SK-N-DZ (cell line): ENCODE results near the gene TENM3.

Experiments used
- DNase-seq: peaks from one replicate; pipeline ENCODE4 v3.0.0-alpha.2; 2015; ENCODE audit warnings: low spot score

The TENM3 gene

DNA sequence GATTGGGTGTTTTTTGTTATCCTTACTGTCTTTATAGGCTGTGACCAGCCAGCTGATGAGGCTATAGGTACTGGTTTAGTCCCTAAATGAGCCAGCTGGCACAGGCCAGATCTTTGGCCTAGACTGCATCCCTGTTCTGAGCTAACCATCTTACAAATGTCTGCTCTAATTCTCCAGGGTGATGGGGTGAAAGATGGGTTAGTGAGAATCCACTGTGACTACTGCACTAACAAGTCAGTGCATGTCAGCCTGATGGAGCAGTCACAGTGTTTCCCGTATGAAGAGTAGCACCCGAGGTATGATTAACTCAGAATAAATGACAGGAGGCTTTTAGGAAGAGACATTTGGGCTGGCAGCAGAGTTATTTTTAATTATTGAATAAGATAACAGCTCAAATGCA lies 493.0 kb downstream of the TENM3 start:
- DNase-seq, result no peak

DNA sequence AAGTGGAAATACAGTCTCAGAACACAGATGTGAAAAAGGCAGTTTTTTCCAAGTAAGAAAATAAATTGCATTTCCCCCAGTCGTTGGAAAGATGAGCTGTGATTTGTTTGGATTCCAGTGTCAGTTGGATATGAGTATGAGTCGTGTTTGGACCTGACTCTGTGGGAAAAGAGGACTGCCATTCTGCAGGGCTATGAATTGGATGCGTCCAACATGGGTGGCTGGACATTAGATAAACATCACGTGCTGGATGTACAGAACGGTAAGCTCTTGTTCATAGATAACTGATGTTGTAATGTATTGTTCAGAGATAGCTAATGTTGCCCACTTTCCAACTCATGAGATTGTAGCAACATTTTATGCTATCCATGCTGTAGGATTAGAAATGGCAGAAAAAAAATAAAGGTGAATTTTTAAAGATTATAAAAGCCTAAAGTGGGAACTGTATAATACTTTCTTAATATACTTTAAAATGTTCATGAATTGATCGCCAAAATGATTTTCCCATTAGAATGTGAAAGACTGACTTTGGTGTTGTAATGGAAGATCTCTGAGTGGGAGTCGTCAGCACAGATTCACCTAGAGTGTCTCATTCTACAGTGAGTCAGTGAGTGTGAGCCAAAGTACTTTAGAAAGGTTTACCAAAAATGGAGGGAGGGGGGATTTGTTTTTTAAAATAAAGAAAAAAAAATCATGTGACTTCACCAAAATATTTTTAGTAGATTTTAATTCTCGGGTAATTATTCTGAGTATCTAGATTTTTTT lies 495.3 kb downstream of the TENM3 start:
- no peak for DNase-seq

DNA sequence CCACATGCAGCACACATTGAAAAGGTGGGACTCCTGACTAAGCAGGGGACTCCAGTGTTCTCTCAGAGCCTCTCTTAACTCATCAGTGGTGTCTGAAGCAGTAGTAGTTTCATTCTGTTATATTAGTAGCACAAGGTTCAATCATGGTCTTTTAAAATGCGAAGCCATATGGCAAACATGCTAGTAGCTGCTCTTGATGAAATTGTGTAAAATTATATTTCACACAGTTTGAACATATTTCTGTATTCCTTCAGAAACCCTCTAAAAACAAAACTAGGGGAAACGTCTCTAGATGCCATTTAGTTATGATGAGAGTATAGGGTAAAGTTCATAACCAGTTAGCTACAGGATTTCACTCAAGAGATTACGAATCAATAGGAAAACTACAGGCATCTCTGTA lies 497.1 kb downstream of the TENM3 start:
- DNase-seq, result no peak

DNA sequence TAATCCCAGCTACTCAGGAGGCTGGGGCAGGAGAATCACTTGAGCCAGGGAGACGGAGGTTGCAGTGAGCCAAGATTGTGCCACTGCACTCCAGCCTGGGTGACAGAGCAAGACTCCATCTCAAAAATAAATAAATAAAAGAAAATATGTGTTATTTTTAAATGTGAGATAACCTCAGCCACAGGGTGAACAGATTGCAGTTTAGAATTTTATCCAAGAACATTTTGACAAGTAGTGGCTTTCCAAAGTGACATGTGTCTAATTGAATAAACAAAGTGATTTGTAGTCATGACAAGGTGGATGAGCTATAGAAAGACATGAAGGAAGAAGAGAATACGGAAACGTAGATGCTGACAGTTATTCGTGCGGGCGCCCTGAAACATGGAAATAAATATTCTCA lies 497.9 kb downstream of the TENM3 start:
- DNase-seq, result no peak

DNA sequence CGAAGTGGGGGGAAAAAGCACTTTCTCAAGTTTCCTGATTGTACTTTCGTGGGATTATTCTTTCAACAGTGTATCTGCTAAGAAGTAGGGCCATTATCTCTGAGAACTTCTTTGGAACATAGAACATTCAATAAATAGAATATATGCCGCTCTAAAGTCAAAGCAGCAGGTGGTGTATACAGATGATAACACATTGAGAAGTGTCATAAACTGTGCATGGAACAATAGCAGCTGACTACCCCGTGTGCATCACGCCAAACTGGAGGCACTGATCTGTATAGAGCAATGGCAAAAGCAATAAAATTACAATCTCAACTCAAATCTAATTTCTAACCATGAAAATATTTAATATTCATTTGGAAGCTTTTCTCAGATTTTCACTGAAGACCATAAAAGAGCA lies 498.7 kb downstream of the TENM3 start:
- DNase-seq, result no peak

DNA sequence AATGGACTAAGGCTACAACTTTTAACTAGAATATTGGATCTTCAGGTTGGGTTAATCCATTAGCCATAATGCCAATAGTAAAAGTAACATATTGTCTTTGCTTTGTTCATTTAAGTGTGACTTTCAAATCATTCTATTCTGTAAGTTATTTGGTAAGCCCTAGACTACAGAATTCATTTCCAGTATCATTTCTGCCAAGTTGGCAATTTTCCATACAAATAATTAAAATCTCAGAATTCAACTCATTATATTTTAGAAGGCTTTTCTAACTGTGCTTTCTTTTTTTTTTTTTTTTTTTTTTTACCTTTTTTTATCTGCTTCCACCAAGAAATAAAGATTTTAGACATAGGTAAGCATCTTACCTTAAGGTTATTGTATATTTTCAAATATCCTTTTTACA lies 500.6 kb downstream of the TENM3 start:
- no peak for DNase-seq

DNA sequence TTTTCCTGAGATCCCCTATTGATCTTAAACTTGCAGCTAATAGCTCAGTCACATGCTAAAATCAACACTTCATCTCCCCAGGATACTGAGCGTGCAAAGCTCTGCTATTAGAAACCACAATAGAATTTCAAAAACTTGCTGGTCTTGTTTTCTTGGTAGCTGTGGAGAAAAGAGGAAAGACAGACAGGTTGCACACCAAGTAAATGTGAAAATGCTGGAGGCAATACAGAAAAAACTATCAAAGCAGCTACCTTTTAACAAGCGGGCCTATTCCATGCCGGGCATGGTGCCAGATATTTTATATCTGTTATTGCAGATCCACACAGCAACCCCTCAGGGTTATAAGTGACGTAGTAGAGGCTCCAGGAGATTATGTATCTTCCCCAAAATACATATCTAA lies 502.0 kb downstream of the TENM3 start:
- no peak for DNase-seq

DNA sequence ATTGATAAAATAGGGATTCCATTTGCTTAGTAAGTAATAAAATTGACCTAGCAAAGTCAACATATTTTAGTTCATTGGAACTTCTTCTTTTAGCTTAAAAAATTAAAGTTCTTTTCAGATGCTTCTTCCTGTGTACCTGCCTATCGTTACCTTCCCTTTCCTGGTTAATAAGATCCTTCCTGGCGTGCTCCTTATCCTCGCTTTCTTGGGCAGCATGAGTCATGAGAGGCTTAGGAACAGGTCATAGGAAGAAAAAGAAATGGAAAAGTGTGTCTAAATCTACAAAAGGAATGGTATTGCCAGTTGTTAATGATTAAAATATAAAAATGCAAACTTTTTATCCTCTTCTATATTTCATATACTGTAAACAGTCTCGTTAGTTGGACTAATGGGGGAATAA lies 503.7 kb downstream of the TENM3 start:
- no peak for DNase-seq

DNA sequence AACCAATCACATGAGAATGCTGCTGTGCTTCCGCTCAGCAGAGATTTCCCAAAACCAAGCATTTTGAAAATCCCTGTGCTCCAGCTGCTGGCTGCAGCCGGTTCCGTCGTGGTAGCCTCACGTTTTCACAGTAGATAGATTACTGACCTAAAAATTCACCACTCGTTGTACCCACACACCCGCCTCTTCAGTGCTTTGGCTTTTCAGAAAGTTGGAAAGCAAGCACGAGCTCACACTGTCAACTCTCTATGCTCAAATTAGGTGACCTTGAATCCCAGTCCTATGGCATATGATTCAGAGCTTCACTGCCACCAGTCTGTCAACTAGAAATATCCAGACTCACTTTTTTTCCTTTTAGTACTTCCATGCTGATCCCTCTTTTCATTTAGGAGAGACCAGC lies 505.1 kb downstream of the TENM3 start:
- no peak for DNase-seq

DNA sequence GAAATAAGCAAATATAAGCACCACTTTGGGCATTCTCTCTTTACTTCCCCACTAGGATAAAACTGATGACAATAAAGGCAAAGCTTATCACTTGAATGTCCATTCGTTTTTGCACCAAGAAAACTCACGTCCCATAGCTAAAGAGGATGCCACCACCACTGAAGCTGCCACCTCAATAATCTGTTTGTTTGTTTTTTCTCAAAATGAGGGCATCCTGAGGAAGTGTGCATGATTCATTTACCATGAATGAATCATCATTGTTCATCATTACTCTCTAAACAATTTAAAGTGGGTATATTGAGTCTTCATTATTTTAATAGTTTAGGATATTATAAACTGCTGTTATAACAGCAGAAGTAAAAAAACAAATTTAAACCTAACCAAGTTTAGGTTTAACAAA lies 505.7 kb downstream of the TENM3 start:
- DNase-seq, result no peak

DNA sequence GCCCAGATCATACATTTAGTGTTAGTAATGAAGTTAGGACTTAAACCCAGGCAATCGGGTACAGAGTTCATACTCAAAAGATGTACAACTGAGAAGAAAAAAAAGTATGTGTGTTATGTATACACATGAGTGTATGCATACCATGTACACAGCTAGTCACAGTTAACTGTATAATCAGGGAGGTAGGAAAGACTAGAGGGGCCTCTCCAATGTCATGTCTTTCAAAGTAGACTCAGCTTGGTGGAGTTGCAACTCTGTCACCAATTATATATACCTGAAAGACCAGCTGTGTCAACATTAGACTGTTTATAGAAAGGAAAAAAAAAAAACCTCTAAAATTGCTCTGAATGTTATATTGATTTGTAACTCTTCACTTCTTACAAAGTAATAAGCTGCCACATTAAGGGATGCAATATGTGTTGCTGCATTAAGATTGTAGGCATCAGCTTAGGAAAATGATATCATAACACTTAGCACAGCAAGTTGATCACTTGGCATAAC lies 506.5 kb downstream of the TENM3 start:
- DNase-seq, result no peak

DNA sequence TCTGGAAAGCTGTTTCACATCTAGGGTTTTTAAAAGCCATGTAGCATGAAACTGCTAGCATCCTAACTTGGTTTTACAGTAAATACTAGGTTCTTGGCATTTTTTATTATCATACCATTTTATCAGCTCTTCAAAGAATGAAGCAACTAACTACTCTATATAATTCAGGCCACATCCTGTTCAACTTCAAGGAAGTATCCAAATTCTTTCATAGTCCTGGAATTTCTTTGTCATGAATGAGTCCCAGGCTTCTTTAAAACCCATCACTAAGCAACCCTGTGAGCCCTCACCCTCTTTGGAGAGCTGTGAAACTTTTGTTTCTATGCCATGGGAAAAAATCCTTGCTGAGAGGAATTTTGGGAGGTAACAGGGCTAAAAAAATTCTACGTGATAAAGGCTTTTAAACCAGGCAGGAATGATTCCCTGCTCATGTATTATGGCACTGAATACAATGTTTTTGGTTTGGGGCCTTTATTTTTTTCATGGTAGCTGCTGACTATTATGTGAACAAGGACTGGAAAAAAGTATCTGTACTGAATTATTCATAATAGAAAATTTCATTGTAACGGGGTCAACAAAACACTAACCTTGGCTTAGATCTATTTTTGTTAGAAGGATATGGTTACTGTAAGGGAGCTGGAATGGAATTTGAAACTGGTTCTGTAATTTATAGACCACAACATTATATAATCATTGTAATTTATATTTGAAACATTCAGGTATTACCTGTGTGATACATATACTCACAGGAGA lies 509.1 kb downstream of the TENM3 start:
- DNase-seq, result no peak

DNA sequence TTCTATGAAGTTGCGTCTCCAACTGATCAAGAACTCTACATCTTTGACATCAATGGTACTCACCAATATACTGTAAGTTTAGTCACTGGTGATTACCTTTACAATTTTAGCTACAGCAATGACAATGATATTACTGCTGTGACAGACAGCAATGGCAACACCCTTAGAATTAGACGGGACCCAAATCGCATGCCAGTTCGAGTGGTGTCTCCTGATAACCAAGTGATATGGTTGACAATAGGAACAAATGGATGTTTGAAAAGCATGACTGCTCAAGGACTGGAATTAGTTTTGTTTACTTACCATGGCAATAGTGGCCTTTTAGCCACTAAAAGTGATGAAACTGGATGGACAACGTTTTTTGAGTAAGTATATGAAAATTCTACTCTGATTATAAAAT lies 511.7 kb downstream of the TENM3 start:
- DNase-seq, result no peak

DNA sequence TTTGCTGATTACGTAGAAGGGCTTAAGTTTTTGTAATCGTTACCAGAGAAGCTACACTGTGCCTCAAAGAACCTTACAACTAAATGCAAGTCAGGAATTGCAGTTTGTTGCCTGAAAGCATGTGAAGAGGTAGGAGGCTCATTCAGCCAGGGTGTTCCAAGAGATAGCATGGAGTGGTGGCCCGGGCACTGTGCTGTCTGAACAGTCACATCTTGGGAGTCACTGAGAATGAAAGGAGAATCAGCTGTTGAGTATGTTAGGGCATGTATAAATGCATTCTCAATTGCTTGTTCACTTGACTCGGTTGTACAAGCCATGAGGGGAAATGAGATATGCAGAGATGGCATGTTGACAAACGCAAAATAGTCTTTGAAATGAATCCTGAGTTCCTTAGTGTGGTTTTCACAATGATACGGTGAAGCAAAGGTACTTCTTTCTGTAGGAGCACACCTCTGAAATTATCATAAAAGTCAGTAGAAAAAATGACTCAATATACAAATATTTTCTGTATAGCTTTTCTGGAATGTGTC lies 513.0 kb downstream of the TENM3 start:
- no peak for DNase-seq

DNA sequence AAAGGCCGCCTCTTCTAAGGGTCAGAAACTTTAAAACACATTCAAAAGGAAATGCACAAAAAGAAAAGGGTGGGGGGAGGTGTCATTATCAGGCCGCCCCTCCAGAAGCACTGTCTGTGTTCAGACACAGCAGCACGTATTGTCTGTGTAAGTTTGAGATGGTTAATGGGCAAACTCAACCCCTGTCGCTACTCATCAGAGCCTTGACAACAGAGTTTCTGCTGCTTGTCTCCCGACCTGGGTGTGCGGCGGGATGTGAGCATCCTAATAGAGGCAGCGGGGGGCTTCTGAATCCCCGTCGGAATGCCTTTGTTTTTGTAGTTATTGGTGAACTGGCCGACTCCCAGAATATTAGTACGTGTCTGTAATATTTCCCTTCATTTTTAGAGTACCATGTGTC lies 515.1 kb downstream of the TENM3 start:
- peak; percentile 46 for DNase-seq

DNA sequence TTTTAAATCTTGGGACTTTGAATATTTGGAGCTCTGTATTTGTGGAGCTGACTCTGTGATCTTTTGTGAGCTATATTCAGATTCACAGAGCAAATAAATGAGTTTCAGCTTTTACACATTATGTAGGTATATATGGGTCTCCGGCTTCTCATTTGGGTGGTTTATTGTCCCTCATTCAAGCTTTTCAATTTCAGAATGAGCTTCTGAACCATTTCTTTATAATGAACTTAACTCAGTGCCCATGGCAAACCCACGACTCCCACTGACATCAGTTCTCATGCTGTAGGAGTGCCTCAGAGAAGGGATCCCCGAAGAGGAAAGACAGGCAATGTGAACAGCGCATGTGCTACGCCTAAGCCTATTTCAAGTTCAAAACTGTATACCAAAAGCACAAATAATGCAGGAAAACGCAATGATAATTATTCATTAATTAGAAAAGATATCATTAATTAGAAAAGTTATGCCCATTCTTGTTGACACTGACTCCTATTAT lies 517.4 kb downstream of the TENM3 start:
- DNase-seq, result no peak

DNA sequence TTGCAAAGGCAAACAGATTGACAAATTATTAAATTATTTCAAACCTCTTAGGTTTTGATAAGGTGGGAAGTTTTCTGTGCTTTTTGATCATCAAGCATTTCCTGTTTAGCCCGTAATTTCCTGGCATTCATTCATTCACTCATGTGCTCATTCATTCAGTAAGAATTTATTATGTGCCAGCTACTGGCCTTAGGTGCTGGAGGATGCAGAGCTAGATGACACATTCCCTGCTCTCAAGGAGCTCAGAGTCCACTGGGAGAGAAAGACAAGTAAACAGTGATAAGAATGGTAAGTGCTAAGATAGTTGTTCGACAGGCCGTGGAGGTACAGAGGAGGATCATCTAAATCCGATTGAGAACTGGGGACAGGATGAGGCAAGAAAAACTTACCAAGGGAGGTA lies 520.9 kb downstream of the TENM3 start:
- no peak for DNase-seq

DNA sequence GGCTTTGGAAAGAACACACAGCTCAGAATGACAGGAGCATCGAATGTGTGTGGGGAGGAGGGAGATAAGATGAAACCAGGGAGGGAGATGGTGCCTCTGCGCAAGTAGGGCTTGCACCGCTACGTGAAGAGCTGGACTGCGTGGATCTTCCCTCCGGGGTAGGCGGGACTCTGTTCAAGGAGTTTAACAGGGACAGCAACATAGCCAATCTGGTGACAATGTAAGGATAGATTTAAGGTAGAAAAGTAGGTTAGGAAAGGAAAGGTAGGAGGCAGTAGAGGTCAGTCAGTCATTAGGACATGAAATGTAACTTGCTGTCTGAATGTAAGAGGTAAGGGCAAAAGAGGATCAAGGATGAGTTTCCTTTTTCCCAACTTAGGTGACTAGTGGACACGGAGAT lies 521.4 kb downstream of the TENM3 start:
- no peak for DNase-seq

DNA sequence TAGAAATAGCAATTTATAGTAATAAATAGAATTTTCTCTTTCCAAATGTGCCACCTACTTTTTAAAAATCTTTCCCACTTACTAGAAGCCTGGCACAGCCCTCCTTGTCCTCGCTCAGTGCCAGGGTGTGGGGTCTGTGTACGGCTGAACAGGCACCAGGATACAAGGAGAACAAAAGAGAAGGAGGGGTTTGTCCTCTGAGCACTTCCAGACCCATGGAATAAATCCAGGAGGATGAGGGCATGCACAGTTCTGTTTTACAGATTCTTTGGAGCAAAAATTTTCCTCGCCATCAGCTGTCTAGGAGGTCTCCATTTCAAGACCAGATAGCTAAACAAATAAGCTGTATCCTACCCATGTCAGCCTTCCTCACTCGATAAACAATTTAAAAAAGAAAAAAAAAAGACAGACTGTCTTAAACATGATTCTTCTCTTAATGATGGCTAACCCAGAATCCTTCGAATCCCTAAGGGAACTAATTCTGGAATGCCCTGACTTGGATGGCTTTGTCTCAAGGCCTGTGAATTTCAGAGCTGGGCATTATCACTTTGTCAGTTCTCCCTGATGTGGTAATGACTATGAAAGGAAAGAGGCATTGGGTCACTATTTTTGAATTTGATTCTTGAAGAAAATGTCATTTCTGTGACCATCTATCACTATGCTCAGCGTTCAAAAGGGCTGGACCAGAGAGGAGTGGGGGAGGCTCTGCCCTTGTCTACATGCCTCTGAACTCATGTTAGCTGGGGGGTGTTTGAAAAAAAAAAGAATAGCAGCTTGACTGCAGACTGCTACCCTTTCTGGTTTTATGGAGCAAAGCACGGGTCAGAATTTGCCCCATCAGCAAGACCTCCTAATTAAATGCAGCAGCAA lies 523.0 kb downstream of the TENM3 start:
- no peak for DNase-seq

DNA sequence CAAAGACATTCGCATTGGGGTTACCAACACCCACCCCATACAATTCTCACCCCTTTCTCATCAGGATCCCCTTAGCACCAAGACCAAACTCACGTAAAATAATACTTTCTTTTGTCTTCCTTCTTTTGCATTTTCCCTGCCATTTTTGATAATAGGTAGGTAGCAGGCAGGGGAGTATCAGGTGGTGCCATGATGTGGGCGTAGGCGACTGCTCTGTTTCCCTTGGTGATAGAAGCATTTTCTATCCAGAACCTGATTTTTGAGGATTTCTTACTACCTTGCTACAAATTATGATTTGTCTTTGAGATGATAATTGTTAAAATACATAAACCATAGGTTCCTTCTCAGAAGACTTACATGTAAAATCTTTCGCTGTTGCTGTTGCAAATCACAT lies 523.7 kb downstream of the TENM3 start:
- no peak for DNase-seq

DNA sequence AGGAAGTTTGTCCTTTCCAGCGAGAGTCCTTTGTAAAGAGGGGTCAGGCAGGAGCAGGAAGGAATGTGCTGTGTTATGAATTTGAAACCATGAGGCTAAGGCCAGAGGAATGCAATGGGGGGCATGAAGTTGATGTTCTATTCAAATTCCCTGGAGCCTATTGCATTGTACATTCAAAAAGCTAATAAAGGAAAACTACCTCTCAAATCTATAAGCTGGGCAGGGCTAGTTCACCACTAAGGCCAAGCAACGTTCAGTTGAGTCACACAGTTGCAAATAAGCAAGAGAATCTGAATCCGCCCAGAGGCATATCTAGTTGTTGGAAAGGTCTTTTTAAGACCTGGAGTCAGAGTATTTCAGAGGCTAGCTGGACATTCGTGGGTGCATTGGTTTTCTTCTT lies 525.6 kb downstream of the TENM3 start:
- no peak for DNase-seq
